Measurements from ENCODE around the gene AGPAT3. TPM values are rescaled to one million over a fixed set of nuclear protein-coding genes. Genes with fewer than 3 reads are reported as not detected.

AGPAT3 gene
- total RNA-seq, 4 donors from 2014 or later, result 40.6 to 80.5 (median 65.3) TPM

GRCh38 chr21:43943512-43944077 lies 78.6 kb downstream of the AGPAT3 start:
- no peaks in the 10 kb centered on the region for H3K9me3 ChIP-seq
- H3K36me3 ChIP-seq, result no peaks in the 10 kb centered on the region
- DNase-seq, result no peak
- no peaks in the 10 kb centered on the region for H3K27me3 ChIP-seq
- TF ChIP-seq CTCF (IDR thresholded peaks at IDR 0.05) (no peak), POLR2A (IDR thresholded peaks at IDR 0.05) (no peak)
- peaks cover 18 to 29% of the 10 kb centered on the region in 2 donors for H3K4me1 ChIP-seq
- no peak overlapping the region for H3K27ac ChIP-seq
- no peak overlapping the region for H3K4me3 ChIP-seq (replicated peaks in 1 of 3)
- WGBS, 2 donors, result 81 to 89% methylated on average over 20 to 22 of the region's 30 CpGs
- intact Hi-C loops (cut with DNase I), result no loop called here

GRCh38 chr21:43944078-43944633 lies 79.1 kb downstream of the AGPAT3 start:
- intact Hi-C loops (cut with DNase I), result no loop called here
- TF ChIP-seq CTCF (IDR thresholded peaks at IDR 0.05), result no peak
- no peak for TF ChIP-seq POLR2A (IDR thresholded peaks at IDR 0.05)
- 54 to 77% methylated on average over 9 to 11 of the region's 20 CpGs for WGBS, 2 donors
- no peaks in the 10 kb centered on the region for H3K27me3 ChIP-seq
- no peaks in the 10 kb centered on the region for H3K36me3 ChIP-seq
- H3K4me3 ChIP-seq (replicated peaks in 1 of 3), result no peak overlapping the region
- H3K27ac ChIP-seq, result peak overlapping the region in 1 of 3 donors; percentile 12
- H3K9me3 ChIP-seq, result no peaks in the 10 kb centered on the region
- peaks cover 18 to 23% of the 10 kb centered on the region in 2 donors for H3K4me1 ChIP-seq
- peak; percentile 33 to 45 for DNase-seq

- no peaks in the 10 kb centered on the region for H3K36me3 ChIP-seq
- TF ChIP-seq POLR2A (IDR thresholded peaks at IDR 0.05) (no peak), CTCF (IDR thresholded peaks at IDR 0.05) (no peak)
- no peaks in the 10 kb centered on the region for H3K27me3 ChIP-seq
- H3K27ac ChIP-seq, result no peak overlapping the region
- 64 to 72% methylated on average over 7 to 12 of the region's 12 CpGs for WGBS, 2 donors
- H3K4me3 ChIP-seq (replicated peaks in 1 of 3), result no peak overlapping the region
- H3K4me1 ChIP-seq, result peaks cover 18 to 20% of the 10 kb centered on the region in 2 donors
- no peak for DNase-seq
- intact Hi-C loops (cut with DNase I), result no loop called here
- H3K9me3 ChIP-seq, result no peaks in the 10 kb centered on the region
These were observed 79.7 kb downstream of the AGPAT3 start for GRCh38 chr21:43944757-43945156.

- intact Hi-C loops (cut with DNase I), result no loop called here
- WGBS, 2 donors, result 96% methylated on average over 6 of the region's 6 CpGs
These were observed 83.9 kb downstream of the AGPAT3 start for GRCh38 chr21:43948740-43949498.

More at GRCh38 chr21:43948740-43949498, 83.9 kb downstream of the AGPAT3 start:
- H3K36me3 ChIP-seq, result no peaks in the 10 kb centered on the region
- no peak for DNase-seq
- no peak overlapping the region for H3K27ac ChIP-seq
- H3K9me3 ChIP-seq, result no peaks in the 10 kb centered on the region
- H3K27me3 ChIP-seq, result no peaks in the 10 kb centered on the region
- TF ChIP-seq POLR2A (IDR thresholded peaks at IDR 0.05) (no peak), CTCF (IDR thresholded peaks at IDR 0.05) (no peak)
- no peak overlapping the region for H3K4me3 ChIP-seq (replicated peaks in 1 of 3)
- H3K4me1 ChIP-seq, result peaks cover 9 to 20% of the 10 kb centered on the region in 2 donors
